Measurements from ENCODE around the gene RGP1.
A peak's percentile ranks its signal among the peaks of the same experiment; 100 is the strongest.

RGP1 gene

GRCh38 chr9:35729700-35730485, 19.2 kb upstream of the RGP1 start:
- ATAC-seq, result peak; percentile 32
- TF ChIP-seq PPARA (CRISPR knock-in tag; IDR thresholded peaks at IDR 0.05; ENCODE audit: borderline replicate concordance) (no peak), TSHZ2 (CRISPR knock-in tag; IDR thresholded peaks at IDR 0.05) (no peak), ZNF565 (CRISPR knock-in tag; conservative IDR thresholded peaks at IDR 0.05; ENCODE audit: low read depth) (no peak), GLIS3 (CRISPR knock-in tag; IDR thresholded peaks at IDR 0.05) (no peak), ZNF8 (CRISPR knock-in tag; IDR thresholded peaks at IDR 0.05) (no peak), ZNF70 (CRISPR knock-in tag; IDR thresholded peaks at IDR 0.05) (no peak), CSDC2 (CRISPR knock-in tag; IDR thresholded peaks at IDR 0.05) (no peak), ZC3H10 (CRISPR knock-in tag; IDR thresholded peaks at IDR 0.05) (no peak), TCF4 (CRISPR knock-in tag; IDR thresholded peaks at IDR 0.05; ENCODE audit: borderline replicate concordance) (no peak)
- TF ChIP-seq, protein P1, sequence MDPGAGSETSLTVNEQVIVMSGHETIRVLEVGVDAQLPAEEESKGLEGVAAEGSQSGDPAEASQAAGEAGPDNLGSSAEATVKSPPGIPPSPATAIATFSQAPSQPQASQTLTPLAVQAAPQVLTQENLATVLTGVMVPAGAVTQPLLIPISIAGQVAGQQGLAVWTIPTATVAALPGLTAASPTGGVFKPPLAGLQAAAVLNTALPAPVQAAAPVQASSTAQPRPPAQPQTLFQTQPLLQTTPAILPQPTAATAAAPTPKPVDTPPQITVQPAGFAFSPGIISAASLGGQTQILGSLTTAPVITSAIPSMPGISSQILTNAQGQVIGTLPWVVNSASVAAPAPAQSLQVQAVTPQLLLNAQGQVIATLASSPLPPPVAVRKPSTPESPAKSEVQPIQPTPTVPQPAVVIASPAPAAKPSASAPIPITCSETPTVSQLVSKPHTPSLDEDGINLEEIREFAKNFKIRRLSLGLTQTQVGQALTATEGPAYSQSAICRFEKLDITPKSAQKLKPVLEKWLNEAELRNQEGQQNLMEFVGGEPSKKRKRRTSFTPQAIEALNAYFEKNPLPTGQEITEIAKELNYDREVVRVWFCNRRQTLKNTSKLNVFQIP (CRISPR knock-in tag; IDR thresholded peaks at IDR 0.05; ENCODE audit: borderline replicate concordance, low read depth), result no peak
- TF ChIP-seq, protein P2, sequence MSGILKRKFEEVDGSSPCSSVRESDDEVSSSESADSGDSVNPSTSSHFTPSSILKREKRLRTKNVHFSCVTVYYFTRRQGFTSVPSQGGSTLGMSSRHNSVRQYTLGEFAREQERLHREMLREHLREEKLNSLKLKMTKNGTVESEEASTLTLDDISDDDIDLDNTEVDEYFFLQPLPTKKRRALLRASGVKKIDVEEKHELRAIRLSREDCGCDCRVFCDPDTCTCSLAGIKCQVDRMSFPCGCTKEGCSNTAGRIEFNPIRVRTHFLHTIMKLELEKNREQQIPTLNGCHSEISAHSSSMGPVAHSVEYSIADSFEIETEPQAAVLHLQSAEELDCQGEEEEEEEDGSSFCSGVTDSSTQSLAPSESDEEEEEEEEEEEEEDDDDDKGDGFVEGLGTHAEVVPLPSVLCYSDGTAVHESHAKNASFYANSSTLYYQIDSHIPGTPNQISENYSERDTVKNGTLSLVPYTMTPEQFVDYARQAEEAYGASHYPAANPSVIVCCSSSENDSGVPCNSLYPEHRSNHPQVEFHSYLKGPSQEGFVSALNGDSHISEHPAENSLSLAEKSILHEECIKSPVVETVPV (CRISPR knock-in tag; IDR thresholded peaks at IDR 0.05), result no peak

DNA sequence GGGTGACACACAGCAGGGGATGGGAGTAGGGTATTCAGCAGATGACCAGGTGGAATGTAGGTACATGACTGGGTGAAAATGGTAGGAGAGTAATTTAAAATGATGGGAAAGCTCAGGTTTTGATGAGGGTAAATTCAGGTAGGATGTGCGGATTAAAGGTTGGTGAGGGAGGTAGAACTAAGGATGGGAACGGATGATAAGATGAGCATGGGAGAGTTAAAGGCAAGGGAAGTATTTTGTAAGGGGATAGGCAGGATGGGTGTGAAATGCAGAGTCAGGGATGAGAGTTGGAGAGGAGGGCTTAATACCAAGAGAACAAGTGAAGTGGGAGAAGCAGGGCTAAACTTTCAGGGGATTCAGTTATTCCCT, 18.6 kb upstream of the RGP1 start:
- TF ChIP-seq TOX (CRISPR knock-in tag; IDR thresholded peaks at IDR 0.05; ENCODE audit: borderline replicate concordance), result no peak
- no peak for TF ChIP-seq ESRRG (CRISPR knock-in tag; IDR thresholded peaks at IDR 0.05)
- TF ChIP-seq ISL1 (CRISPR knock-in tag; IDR thresholded peaks at IDR 0.05), result no peak
- TF ChIP-seq ZNF70 (CRISPR knock-in tag; IDR thresholded peaks at IDR 0.05), result no peak
- no peak for TF ChIP-seq CSDC2 (CRISPR knock-in tag; IDR thresholded peaks at IDR 0.05)
- no peak for TF ChIP-seq PATZ1 (CRISPR knock-in tag; IDR thresholded peaks at IDR 0.05; ENCODE audit: borderline replicate concordance)
- no peak for TF ChIP-seq GLIS3 (CRISPR knock-in tag; IDR thresholded peaks at IDR 0.05)
- TF ChIP-seq ZC3H10 (CRISPR knock-in tag; IDR thresholded peaks at IDR 0.05), result no peak
- TF ChIP-seq PPARA (CRISPR knock-in tag; IDR thresholded peaks at IDR 0.05; ENCODE audit: borderline replicate concordance), result no peak
- no peak for TF ChIP-seq TSHZ2 (CRISPR knock-in tag; IDR thresholded peaks at IDR 0.05)
- no peak for ATAC-seq

- TF ChIP-seq, protein P2 (CRISPR knock-in tag; IDR thresholded peaks at IDR 0.05), result no peak
- TF ChIP-seq ARNTL (CRISPR knock-in tag; IDR thresholded peaks at IDR 0.05; ENCODE audit: borderline replicate concordance, low read depth), result no peak
- TF ChIP-seq PPARA (CRISPR knock-in tag; IDR thresholded peaks at IDR 0.05; ENCODE audit: borderline replicate concordance), result no peak
- TF ChIP-seq PATZ1 (CRISPR knock-in tag; IDR thresholded peaks at IDR 0.05; ENCODE audit: borderline replicate concordance), result no peak
- ATAC-seq, result no peak
Measured at GRCh38 chr9:35731415-35732184, 17.5 kb upstream of the RGP1 start.
